Measurements from ENCODE around the gene NAB2.
"Not testable (repeated sequence)": the region's sequence is repeated elsewhere in the genome, so short reads cannot be mapped to it uniquely, and the experiment has no call there.

Gene NAB2

GRCh38 chr12:57069523-57069922 lies 19.4 kb upstream of the NAB2 start:
- no peak for DNase-seq (ENCODE audit: low read depth)

- DNase-seq (ENCODE audit: low read depth): no peak
These were observed 16.3 kb upstream of the NAB2 start for GRCh38 chr12:57072661-57073060.

GRCh38 chr12:57073566-57074450 lies 15.1 kb upstream of the NAB2 start:
- DNase-seq (ENCODE audit: low read depth): not testable (repeated sequence)

GRCh38 chr12:57078519-57079404 lies 10.2 kb upstream of the NAB2 start, which contains the start of gene NEMP1:
NEMP1 (minus strand) TSS chr12:57078791; CDS start chr12:57078745, 46 bp downstream.
- DNase-seq (ENCODE audit: low read depth): peak; percentile 86

- DNase-seq (ENCODE audit: low read depth): no peak
These were observed 9.1 kb upstream of the NAB2 start for GRCh38 chr12:57079821-57080220.

GRCh38 chr12:57080855-57081254 lies 8.1 kb upstream of the NAB2 start:
- DNase-seq (ENCODE audit: low read depth): no peak

GRCh38 chr12:57085999-57086492 lies 2.9 kb upstream of the NAB2 start:
- DNase-seq (ENCODE audit: low read depth): no peak

GRCh38 chr12:57086493-57087009 lies 2.4 kb upstream of the NAB2 start:
- peak; percentile 64 for DNase-seq (ENCODE audit: low read depth)

GRCh38 chr12:57087010-57087690 lies 1.8 kb upstream of the NAB2 start:
- DNase-seq (ENCODE audit: low read depth): peak; percentile 96

- DNase-seq (ENCODE audit: low read depth): peak; percentile 85
These were observed 1.1 kb upstream of the NAB2 start for GRCh38 chr12:57087691-57088353.

- peak; percentile 44 for DNase-seq (ENCODE audit: low read depth)
These were observed 644 bp downstream of the NAB2 start for GRCh38 chr12:57089271-57090245.

- DNase-seq (ENCODE audit: low read depth): no peak
These were observed 1.6 kb downstream of the NAB2 start for GRCh38 chr12:57090490-57090889.

GRCh38 chr12:57090924-57091637 lies 2.2 kb downstream of the NAB2 start:
- DNase-seq (ENCODE audit: low read depth): no peak

- no peak for DNase-seq (ENCODE audit: low read depth)
These were observed 3.0 kb downstream of the NAB2 start for GRCh38 chr12:57091638-57092528.

- DNase-seq (ENCODE audit: low read depth): no peak
These were observed 3.6 kb downstream of the NAB2 start for GRCh38 chr12:57092529-57092862.

GRCh38 chr12:57092876-57093414 lies 4.0 kb downstream of the NAB2 start:
- DNase-seq (ENCODE audit: low read depth): no peak

GRCh38 chr12:57093415-57094207 lies 4.7 kb downstream of the NAB2 start:
- peak; percentile 71 for DNase-seq (ENCODE audit: low read depth)
